Head of caudate nucleus (tissue), 42 donors: ENCODE measurements around the gene VN1R5.
"Not testable (repeated sequence)": the region's sequence is repeated elsewhere in the genome, so short reads cannot be mapped to it uniquely, and the experiment has no call there.

Source experiments
- DNase-seq, 42 donors: peaks; one replicate each; pipeline versions ENCODE4 v3.0.0 to v3.0.0-alpha.2; 2020 to 2021; ENCODE audit warnings: mixed read lengths in 7 of 42
- intact Hi-C: fragments of 100-400 bp; cut with DNase I; formaldehyde crosslinking; loops from one replicate; pipeline ENCODE4 v1.15.0; 2022

VN1R5 gene

DNA sequence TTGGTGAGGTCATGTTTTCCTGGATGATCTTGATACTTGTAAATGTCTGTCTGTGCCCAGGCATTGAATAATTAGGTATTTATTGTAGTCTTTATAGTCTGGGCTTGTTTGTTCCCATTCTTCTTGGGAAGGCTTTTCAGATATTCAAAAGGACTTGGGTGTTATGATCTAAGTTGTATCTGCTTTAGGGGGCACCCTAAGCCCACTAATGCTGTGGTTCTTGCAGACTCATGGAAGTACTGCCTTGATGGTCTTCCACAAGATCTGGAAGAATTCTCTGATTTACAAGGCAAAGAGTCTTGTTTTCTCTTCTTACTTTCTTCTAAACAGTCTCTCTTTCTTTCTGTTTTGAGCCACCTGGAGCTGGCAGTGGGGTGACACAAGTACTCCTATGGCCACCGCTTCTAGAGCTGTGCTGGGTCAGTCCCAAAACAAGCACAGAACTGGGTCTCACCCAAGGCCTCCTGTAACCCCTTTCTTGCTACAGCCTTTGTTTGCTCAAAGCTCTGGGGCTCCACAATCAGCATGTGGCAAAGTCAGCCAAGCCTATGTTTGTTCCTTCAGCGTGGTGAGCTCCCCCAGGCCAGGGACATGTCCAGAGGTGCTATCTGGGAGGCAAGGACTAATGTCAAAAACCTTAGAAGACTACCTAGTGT, 12.6 kb downstream of the VN1R5 start:
- no peak for DNase-seq
- intact Hi-C loops = no loop called here

GRCh38 chr1:247269133-247269532, 13.3 kb downstream of the VN1R5 start:
- DNase-seq = no peak
- intact Hi-C loops = no loop called here

GRCh38 chr1:247270003-247270402, 14.1 kb downstream of the VN1R5 start:
- no peak for DNase-seq

DNA sequence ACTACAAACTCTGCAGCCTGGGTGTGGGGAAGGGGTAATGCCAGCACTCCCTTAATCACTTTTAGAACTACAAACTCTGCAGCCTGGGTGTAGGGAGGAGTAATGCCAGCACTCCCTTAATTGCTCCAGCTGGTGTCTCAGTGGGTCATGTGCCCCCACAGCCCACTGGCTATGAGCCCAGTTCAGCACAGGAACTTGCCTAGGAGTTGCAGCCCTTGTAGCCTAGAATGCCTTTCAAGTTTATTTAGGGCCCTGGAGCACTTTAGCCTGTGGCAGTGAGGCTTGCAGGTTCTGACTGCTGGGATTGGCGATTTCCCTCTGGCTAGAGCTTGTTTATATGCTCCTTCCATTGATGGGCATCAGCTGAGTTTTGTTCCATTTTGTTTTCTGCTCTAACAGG, 17.1 kb downstream of the VN1R5 start:
- intact Hi-C loops = no loop called here

More at GRCh38 chr1:247270003-247270402, 14.1 kb downstream of the VN1R5 start:
- intact Hi-C loops = no loop called here

DNA sequence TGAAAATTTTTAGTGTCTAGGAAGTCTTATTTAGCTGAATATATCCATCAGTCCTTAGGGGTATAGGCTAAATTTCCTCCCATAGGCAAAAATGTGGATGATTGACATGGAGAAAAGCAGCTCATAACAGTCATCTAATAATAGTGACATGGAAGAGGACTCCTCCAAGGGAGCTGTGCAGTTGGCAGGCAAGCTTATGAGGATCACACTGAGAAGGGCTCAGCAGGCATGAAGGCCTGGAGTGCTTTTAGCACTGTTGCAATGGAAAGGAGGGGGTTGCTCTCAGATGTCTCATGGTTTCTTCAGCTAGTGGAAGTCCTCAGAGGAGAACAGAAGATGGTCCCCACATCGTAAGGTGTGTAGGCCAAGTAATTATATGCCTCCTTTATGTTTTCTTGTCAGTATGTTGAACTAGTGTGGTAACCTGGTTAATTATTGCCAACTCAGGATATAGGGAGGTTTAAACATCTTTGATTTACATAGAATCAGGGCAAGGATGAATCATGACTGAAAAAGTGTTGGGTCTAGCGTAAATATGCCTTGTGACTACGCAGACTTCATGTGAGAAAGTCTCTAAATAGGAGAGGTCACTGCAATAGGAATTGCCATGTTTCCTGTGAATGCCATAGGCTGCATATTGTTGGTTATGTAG, 18.9 kb downstream of the VN1R5 start:
- DNase-seq = no peak
- intact Hi-C loops = no loop called here

More for the DNA sequence above, 17.1 kb downstream of the VN1R5 start:
- DNase-seq = peak in 33 of 42 donors; percentile 9 to 64 (median 36)

- DNase-seq = no peak
- intact Hi-C loops = no loop called here
Observed at GRCh38 chr1:247277191-247277590, 21.3 kb downstream of the VN1R5 start.

DNA sequence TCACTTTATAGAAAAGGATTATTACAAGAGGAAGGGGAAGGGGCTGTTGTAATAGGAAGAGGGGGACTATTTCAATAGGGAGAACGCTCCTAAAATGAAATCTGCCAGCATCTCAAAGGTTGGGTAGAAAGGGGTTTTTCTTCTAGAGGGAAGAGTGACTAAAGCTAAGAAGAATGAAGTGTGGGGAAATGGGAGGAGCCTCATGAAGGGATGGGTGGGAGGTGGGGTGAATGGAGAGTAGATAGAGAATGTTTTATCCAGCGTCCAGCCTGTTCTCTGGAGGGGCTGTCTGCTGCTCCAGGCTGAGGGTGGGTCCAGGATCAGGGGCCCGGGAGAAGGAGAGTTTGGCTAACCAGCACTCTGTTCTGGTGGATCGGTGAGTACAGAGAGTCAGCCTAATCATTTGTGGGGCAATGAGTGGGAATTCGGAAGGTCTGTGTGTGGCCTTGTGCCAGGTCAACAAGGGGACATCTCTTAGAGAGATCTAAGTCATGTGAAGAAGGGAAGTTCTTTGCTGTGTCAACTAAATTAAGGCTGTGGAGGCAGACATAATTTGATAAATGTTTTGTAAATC, 25.2 kb downstream of the VN1R5 start:
- intact Hi-C loops = no loop called here
- DNase-seq = peak in 2 of 42 donors; percentile 19 to 26

DNA sequence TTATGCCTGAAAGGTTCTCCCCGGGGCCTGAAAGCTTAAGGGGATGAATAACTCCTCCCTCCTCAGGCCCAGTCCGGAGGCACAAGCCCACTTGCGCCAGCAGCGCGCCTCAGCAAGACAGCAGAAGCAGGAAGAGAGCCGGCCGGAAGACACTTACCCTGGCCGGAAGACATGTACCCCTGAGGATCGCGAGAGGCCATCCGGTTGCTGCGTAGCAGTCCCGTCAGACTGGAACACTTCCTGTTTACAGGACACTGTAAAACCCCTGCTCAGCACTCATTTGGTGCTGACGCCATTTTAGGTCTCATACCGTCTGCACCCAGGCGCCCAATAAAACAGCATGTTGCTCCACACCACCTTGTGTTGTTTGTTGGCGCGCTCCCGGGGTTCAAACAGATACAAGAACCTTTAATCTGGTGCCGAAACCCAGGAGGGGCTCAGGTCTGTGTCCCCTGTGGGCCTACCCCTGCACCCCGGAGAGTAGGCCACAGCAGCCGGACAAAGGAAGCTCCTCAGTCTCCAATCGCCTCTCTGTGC, 30.3 kb downstream of the VN1R5 start:
- intact Hi-C loops = no loop called here
- peak in 2 of 42 donors; percentile 19 to 37 for DNase-seq

DNA sequence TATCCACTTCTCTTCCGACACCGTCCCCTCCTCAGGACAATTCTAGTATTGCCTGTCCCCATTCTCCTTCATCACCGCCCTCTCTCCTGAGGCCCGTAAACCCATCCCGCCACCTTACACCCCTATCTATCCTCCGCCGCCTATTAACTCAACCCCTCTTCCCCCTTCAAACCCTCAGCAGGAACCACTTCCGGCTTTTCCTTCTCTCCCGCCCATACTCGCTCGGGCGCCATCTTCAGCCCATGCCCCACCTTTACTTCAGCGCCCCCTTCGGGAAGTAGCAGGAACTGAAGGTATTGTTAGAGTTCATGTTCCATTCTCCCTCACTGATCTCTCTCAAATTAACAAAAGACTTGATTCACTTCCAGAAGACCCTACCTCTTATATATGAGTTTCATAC, 31.6 kb downstream of the VN1R5 start:
- intact Hi-C loops = no loop called here
- DNase-seq = peak in 3 of 42 donors; percentile 2 to 31 (median 10)

DNA sequence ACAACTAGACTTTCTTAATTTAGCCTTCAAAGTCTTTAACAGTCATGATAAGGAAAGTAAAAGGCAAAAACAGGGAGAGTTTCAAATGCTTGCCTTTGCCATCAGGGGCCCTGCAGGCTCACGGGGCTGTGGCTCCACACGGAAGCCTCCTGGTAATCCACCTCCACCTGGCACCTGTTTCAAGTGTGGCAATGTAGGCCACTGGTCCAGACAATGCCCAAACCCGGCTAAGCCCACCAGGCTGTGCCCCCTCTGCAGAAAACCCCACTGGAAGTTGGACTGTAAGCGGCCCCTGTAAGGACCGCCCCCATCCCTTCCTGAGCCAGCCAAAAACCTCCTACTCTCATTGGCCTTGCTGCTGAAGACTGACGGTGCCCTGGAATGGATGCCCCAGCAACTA, 32.5 kb downstream of the VN1R5 start:
- peak in 3 of 42 donors; percentile 4 to 17 (median 13) for DNase-seq
- intact Hi-C loops = no loop called here

- peak in 3 of 42 donors; percentile 0 to 16 (median 3) for DNase-seq
- intact Hi-C loops = not testable (repeated sequence)
Observed at GRCh38 chr1:247289274-247289892, 33.5 kb downstream of the VN1R5 start.

DNA sequence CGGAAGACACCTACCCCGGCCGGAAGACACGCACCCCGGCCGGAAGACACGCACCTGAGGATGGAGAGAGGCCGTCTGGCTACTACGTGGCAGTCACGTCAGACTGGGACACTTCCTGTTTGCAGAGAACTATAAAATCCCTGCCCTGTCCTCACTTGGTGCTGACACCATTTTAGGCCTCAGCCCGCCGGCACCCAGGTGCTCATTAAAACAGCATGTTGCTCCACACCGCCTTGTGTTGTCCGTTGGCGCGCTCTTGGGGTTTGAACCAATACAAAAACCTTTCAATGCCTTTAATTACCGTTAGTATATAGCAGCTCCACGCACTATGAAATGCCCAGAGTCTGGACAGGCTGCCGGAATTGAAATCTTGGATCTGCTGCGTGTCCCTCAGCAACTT, 34.7 kb downstream of the VN1R5 start:
- no peak for DNase-seq
- intact Hi-C loops = no loop called here

- peak in 1 of 42 donors; percentile 28 for DNase-seq
- intact Hi-C loops = no loop called here
Observed at GRCh38 chr1:247291161-247291560, 35.3 kb downstream of the VN1R5 start.

DNA sequence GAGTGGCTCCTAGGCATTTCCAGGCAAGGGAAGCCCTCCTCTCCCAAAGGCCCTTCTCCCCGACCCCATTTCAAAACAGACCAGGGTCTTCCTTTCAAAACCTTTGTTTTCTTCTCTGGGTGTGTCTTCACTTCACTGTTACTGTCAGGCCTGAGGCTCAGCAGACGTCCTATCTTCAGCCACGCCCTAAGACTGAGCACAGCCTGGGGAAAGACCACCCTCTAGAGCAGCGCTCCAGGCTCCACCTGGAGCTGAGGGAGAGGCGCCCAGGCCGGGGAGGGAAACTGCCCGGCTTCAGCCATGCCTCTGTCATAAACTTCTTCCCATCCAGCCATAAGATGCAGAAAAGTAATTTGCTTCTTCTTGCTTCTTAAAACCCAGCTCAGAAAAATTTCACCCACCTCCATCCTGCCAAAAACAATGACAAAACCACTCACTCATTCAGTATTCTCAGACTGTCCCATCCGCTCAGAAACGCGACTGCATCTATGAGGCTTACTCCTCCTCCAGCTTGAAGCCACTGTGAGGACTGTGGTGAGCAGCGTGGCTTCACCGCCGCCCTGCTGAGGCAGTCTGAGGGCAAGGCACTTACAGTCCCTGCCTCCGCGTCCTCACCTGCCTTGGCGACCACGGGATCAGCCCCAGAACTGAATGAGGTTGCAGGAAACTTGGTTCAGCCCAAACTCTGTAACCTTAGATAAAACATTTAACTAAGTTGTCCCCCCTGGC, 36.1 kb downstream of the VN1R5 start:
- intact Hi-C loops = no loop called here

DNA sequence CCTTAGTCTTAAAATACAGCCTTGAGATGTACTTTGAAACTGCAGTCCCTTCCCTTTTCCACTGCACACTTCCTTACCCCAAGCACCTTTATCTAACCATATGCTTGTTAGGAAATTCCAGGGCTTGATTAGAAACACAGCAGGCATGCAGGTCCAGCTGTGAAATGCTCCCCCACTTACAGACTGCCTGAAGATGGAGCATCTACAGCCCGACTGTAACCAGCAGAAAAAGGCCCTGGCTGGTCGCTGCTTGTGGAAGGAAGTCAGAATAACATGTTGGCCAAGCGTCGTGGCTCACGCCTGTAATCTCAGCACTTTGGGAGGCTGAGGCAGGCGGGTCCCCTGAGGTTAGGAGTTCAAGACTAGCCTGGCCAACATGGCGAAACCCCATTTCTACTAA, 37.2 kb downstream of the VN1R5 start:
- intact Hi-C loops = no loop called here
- peak in 1 of 42 donors; percentile 5 for DNase-seq

More for the DNA sequence above, 36.1 kb downstream of the VN1R5 start:
- peak in 1 of 42 donors; percentile 40 for DNase-seq

GRCh38 chr1:247294282-247294681, 38.4 kb downstream of the VN1R5 start:
- intact Hi-C loops = no loop called here
- DNase-seq = peak in 1 of 42 donors; percentile 7

DNA sequence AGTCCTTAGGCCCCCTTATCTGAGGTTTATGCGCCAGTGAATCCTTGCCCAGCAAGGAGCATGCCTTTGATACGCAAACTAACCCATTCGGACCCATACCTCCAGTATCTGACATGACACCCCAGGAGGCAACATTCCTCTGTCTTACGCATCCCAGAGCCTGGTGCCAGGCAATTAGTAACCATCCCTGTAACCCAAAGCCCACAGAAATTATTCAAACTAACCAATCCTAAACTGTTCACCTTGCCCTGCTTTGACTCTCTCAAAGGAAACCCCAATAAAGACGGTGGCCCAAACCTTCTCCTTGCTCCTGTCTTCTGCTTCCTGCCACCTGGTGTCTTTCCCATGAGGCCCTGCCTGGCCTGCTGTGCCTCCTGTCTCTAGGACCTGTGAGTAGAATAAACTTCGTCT, 39.4 kb downstream of the VN1R5 start:
- DNase-seq = no peak

DNA sequence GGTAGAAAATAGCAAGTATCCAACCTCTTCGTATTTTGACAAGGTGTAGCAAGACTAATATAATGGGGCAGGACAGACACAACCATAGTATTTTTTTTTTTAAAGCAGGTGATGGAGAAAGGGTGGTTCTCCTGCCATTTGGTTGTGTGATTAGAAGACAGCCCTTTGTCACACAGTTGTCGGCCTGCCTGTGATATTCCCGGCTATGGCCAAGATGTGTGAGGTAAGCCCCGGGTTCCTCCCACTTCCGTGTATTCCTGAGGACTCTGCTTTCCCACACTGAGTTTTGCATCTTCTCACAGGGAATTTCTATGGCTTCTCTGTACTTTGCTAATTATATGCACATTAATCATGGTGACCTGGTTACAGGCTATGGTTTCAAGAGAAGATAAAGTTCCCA, 39.9 kb downstream of the VN1R5 start:
- no peak for DNase-seq
- intact Hi-C loops = no loop called here

More for the DNA sequence above, 39.4 kb downstream of the VN1R5 start:
- intact Hi-C loops = no loop called here

- DNase-seq = no peak
- intact Hi-C loops = no loop called here
Observed at GRCh38 chr1:247296599-247297180, 40.8 kb downstream of the VN1R5 start.
